Esophagus (tissue), 2 donors: ENCODE data around the gene GNAT3. TPM values are rescaled to one million over a fixed set of nuclear protein-coding genes. Genes with fewer than 3 reads are reported as not detected.

ENCODE experiments used
- H3K27ac ChIP-seq, 2 donors: one replicate each; pipeline ENCODE4 v1.5.1; 2013; ENCODE audit warnings: low read depth in 2 of 2, mild to moderate bottlenecking in 2 of 2, inconsistent platforms in 1 of 2, low read length in 1 of 2, moderate library complexity in 1 of 2
- H3K27me3 ChIP-seq, 2 donors: one replicate each; pipeline ENCODE4 v1.6.1; 2013; ENCODE audit warnings: low read length in 2 of 2, control low read depth in 1 of 2, mild to moderate bottlenecking in 1 of 2; ENCODE audit not compliant: insufficient read depth in 2 of 2, control insufficient read depth in 1 of 2
- H3K36me3 ChIP-seq, 2 donors: one replicate each; pipeline ENCODE4 v1.6.1; 2013; ENCODE audit warnings: low read length in 1 of 2; ENCODE audit not compliant: control insufficient read depth in 2 of 2, insufficient read depth in 2 of 2
- H3K4me1 ChIP-seq, 2 donors: one replicate each; pipeline ENCODE4 v1.6.1; 2013; ENCODE audit warnings: low read length in 1 of 2; ENCODE audit not compliant: control insufficient read depth in 2 of 2, insufficient read depth in 2 of 2
- H3K4me3 ChIP-seq, 2 donors: one replicate each; pipeline ENCODE4 v1.5.1; 2013; ENCODE audit warnings: low read length in 2 of 2, mild to moderate bottlenecking in 2 of 2, low read depth in 1 of 2, moderate library complexity in 1 of 2
- H3K9me3 ChIP-seq, 2 donors: one replicate each; pipeline ENCODE4 v1.6.1; 2013; ENCODE audit warnings: mild to moderate bottlenecking in 2 of 2, low read depth in 1 of 2, low read length in 1 of 2, moderate library complexity in 1 of 2; ENCODE audit not compliant: control insufficient read depth in 2 of 2, insufficient read depth in 1 of 2
- WGBS, 2 donors: extraction: QIAGEN DNeasy Blood & Tissue Kit; methylation state at CpG; one replicate each; pipeline ENCODE4 v1.1.7; 2013; 5-methylcytosine and 5-hydroxymethylcytosine counted together
- polyA plus RNA-seq, 2 donors: library from polyadenylated mRNA; stranded (reverse); fragments of 200-250 nt; gene quantifications; one replicate each; pipeline ENCODE4 v1.2.3, GENCODE V29; 2013
- donor health status: healthy with polysubstance abuse.
- donor health status: Bipolar disorder and iron deficiency.

The GNAT3 gene
- polyA plus RNA-seq, 2 donors: not detected

- WGBS, 2 donors: 33 to 43% methylated on average over 4 of the region's 4 CpGs
- H3K9me3 ChIP-seq: no peaks in the 10 kb centered on the region
- no peaks in the 10 kb centered on the region for H3K4me1 ChIP-seq
- no peaks in the 10 kb centered on the region for H3K36me3 ChIP-seq
- H3K27me3 ChIP-seq: no peaks in the 10 kb centered on the region
- no peak overlapping the region for H3K27ac ChIP-seq
- H3K4me3 ChIP-seq: no peak overlapping the region
These were observed 39.2 kb downstream of the GNAT3 start for GRCh38 chr7:80472491-80473200.

- Histone ChIP-seq H3K27me3 (no peaks in the 10 kb centered on the region), H3K4me3 (no peak overlapping the region), H3K27ac (no peak overlapping the region), H3K36me3 (no peaks in the 10 kb centered on the region), H3K4me1 (no peaks in the 10 kb centered on the region), H3K9me3 (no peaks in the 10 kb centered on the region)
- WGBS, 2 donors: 62 to 79% methylated on average over 3 of the region's 3 CpGs
These were observed 42.7 kb downstream of the GNAT3 start for GRCh38 chr7:80468931-80469714.

GRCh38 chr7:80467069-80467468 is 44.8 kb downstream of the GNAT3 start:
- Histone ChIP-seq H3K27ac (no peak overlapping the region), H3K36me3 (no peaks in the 10 kb centered on the region), H3K9me3 (no peaks in the 10 kb centered on the region), H3K27me3 (no peaks in the 10 kb centered on the region), H3K4me1 (no peaks in the 10 kb centered on the region), H3K4me3 (no peak overlapping the region)
- WGBS, 2 donors: 40 to 57% methylated on average over 3 of the region's 3 CpGs

- H3K9me3 ChIP-seq: no peaks in the 10 kb centered on the region
These were observed 45.2 kb downstream of the GNAT3 start for GRCh38 chr7:80466636-80467035.

GRCh38 chr7:80464211-80464610 is 47.7 kb downstream of the GNAT3 start:
- Histone ChIP-seq H3K9me3 (no peaks in the 10 kb centered on the region), H3K4me1 (no peaks in the 10 kb centered on the region), H3K4me3 (no peak overlapping the region), H3K27me3 (no peaks in the 10 kb centered on the region), H3K27ac (no peak overlapping the region), H3K36me3 (no peaks in the 10 kb centered on the region)

More at GRCh38 chr7:80466636-80467035, 45.2 kb downstream of the GNAT3 start:
- 81 to 94% methylated on average over 1 of the region's 1 CpG for WGBS, 2 donors
- no peaks in the 10 kb centered on the region for H3K27me3 ChIP-seq
- no peaks in the 10 kb centered on the region for H3K36me3 ChIP-seq
- H3K27ac ChIP-seq: no peak overlapping the region
- H3K4me3 ChIP-seq: no peak overlapping the region
- no peaks in the 10 kb centered on the region for H3K4me1 ChIP-seq

GRCh38 chr7:80463272-80463920 is 48.5 kb downstream of the GNAT3 start:
- H3K4me1 ChIP-seq: no peaks in the 10 kb centered on the region
- no peaks in the 10 kb centered on the region for H3K9me3 ChIP-seq
- H3K27me3 ChIP-seq: no peaks in the 10 kb centered on the region
- H3K4me3 ChIP-seq: no peak overlapping the region
- no peak overlapping the region for H3K27ac ChIP-seq
- no peaks in the 10 kb centered on the region for H3K36me3 ChIP-seq
- 50% methylated on average over 4 of the region's 4 CpGs for WGBS, 2 donors

GRCh38 chr7:80460857-80461256 is 51.0 kb downstream of the GNAT3 start:
- H3K9me3 ChIP-seq: no peaks in the 10 kb centered on the region
- no peak overlapping the region for H3K27ac ChIP-seq
- 88 to 91% methylated on average over 1 of the region's 1 CpG for WGBS, 2 donors
- H3K4me1 ChIP-seq: no peaks in the 10 kb centered on the region
- no peak overlapping the region for H3K4me3 ChIP-seq
- no peaks in the 10 kb centered on the region for H3K27me3 ChIP-seq
- H3K36me3 ChIP-seq: no peaks in the 10 kb centered on the region

GRCh38 chr7:80459776-80460510 is 51.9 kb downstream of the GNAT3 start:
- 76 to 86% methylated on average over 4 of the region's 4 CpGs for WGBS, 2 donors

More at GRCh38 chr7:80459776-80460510, 51.9 kb downstream of the GNAT3 start:
- no peaks in the 10 kb centered on the region for H3K4me1 ChIP-seq
- H3K27me3 ChIP-seq: no peaks in the 10 kb centered on the region
- no peak overlapping the region for H3K27ac ChIP-seq
- H3K4me3 ChIP-seq: no peak overlapping the region
- no peaks in the 10 kb centered on the region for H3K9me3 ChIP-seq
- no peaks in the 10 kb centered on the region for H3K36me3 ChIP-seq
